Peyer's patch (tissue), 4 donors: ENCODE data around the gene SLC26A1. TPM values are rescaled to one million over a fixed set of nuclear protein-coding genes. Genes with fewer than 3 reads are reported as not detected.
"Not testable (repeated sequence)": the region's sequence is repeated elsewhere in the genome, so short reads cannot be mapped to it uniquely, and the experiment has no call there.

Experiments
- DNase-seq, 3 donors: peaks; one replicate each; pipeline ENCODE4 v3.0.0-alpha.2; 2017 to 2019
- H3K27ac ChIP-seq, 4 donors: fragments of 200-600 bp; sonication (generic); one replicate each; pipeline ENCODE4 v1.5.1; 2016 to 2019
- H3K27me3 ChIP-seq, 2 donors: fragments of 200-600 bp; sonication (generic); one replicate each; pipeline ENCODE4 v1.5.1; 2019
- H3K36me3 ChIP-seq, 3 donors: fragments of 200-600 bp; sonication (generic); one replicate each; pipeline ENCODE4 v1.5.1; 2016 to 2019
- H3K4me1 ChIP-seq, 4 donors: fragments of 200-600 bp; sonication (generic); one replicate each; pipeline ENCODE4 v1.5.1; 2016 to 2019
- H3K4me3 ChIP-seq, 4 donors: fragments of 200-600 bp; sonication (generic); 1 replicate in 3 of 4; 2 replicates in 1 of 4; pipeline ENCODE4 v1.5.1; 2016 to 2019; ENCODE audit warnings: mild to moderate bottlenecking in 1 of 4
- H3K9me3 ChIP-seq, 4 donors: fragments of 200-600 bp; sonication (generic); one replicate each; pipeline ENCODE4 v1.5.1; 2016 to 2019; ENCODE audit warnings: mild to moderate bottlenecking in 1 of 4
- POLR2A ChIP-seq, 2 donors: fragments of 450-650 bp; IDR thresholded peaks; one replicate each; pipeline ENCODE4 v1.5.1; 2017; ENCODE audit warnings: antibody characterized with exemption in 2 of 2, mild to moderate bottlenecking in 2 of 2, moderate library complexity in 2 of 2
- total RNA-seq, 4 donors: library from RNA; depleted of rRNA; stranded (reverse); fragments of >200 nt; gene quantifications; one replicate each; pipeline ENCODE4 v1.1.0, GENCODE V29; 2016
- TF ChIP-seq, protein P1 (sequence below), 6 experiments: fragments of 450-650 bp in 4 of 6; fragments of 200-600 bp in 2 of 6; sonication (generic) in 1 of 6; IDR thresholded peaks; one replicate each; pipeline ENCODE4 v1.5.1; 2017 to 2019; ENCODE audit warnings: antibody characterized with exemption in 6 of 6, mild to moderate bottlenecking in 3 of 6, moderate library complexity in 1 of 6

Gene SLC26A1
- total RNA-seq, 4 donors from 2014 or later: 0.83 to 35.7 (median 24.3) TPM

DNA sequence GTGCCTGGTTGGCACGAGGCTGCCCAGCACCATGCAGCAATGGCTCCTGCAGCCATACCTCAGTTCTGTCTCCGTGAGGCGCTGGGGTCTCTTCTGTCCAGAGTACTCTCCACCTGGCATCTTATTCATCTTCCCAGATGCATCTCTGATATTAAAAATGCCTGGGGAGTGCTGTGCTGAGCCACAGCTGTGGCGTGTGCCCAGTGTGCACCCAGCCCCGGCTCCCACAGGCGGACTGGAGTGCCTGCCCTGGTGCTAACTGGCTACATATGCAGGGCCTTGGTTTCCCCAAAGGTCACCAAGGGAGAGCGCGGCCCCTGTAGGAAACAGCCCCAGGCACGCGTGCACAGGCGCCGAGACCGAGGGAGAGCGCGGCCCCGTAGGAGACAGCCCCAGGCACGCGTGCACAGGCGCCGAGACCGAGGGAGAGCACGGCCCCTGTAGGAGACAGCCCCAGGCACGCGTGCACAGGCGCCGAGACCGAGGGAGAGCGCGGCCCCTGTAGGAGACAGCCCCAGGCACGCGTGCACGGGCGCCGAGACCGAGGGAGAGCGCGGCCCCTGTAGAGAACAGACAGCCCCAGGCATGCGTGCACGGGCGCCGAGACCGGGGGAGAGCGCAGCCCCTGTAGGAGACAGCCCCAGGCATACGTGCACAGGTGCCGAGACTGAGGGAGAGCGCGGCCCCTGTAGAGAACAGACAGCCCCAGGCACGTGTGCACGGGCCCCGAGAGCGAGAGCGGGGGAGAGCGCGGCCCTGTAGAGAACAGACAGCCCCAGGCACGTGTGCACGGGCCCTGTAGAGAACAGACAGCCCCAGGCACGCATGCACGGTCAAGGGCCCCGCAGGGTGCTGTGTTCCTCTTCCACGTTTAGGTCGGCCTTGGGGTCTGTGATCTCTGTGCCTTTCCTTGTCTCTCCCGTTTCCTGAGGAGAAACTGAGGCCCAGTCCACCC is 46.4 kb downstream of the SLC26A1 start:
- Histone ChIP-seq H3K4me1 (no peaks in the 10 kb centered on the region), H3K9me3 (no peaks in the 10 kb centered on the region), H3K4me3 (no peak overlapping the region), H3K36me3 (no peaks in the 10 kb centered on the region), H3K27me3 (no peaks in the 10 kb centered on the region), H3K27ac (no peak overlapping the region)
- no peak for TF ChIP-seq POLR2A (IDR thresholded peaks at IDR 0.05)
- TF ChIP-seq, protein P1, sequence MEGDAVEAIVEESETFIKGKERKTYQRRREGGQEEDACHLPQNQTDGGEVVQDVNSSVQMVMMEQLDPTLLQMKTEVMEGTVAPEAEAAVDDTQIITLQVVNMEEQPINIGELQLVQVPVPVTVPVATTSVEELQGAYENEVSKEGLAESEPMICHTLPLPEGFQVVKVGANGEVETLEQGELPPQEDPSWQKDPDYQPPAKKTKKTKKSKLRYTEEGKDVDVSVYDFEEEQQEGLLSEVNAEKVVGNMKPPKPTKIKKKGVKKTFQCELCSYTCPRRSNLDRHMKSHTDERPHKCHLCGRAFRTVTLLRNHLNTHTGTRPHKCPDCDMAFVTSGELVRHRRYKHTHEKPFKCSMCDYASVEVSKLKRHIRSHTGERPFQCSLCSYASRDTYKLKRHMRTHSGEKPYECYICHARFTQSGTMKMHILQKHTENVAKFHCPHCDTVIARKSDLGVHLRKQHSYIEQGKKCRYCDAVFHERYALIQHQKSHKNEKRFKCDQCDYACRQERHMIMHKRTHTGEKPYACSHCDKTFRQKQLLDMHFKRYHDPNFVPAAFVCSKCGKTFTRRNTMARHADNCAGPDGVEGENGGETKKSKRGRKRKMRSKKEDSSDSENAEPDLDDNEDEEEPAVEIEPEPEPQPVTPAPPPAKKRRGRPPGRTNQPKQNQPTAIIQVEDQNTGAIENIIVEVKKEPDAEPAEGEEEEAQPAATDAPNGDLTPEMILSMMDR (IDR thresholded peaks at IDR 0.05): no peak
- peak in 1 of 3 donors; percentile 31 for DNase-seq

DNA sequence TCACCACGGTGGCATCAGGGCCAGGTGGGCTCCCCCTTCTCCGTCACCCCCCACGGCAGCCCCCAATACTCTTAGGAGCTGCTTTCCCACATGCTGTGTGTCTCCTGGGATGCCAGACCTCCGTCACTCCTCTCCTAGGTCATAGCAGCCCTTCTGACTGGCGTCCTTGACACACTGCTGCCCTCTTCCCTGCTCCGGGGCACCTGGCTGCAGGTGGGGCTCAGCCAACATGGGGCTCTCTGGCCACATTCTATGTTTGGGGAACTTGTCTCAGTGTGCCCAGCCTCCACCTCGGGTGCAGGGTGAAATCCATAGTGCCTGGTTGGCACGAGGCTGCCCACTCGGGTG is 47.1 kb downstream of the SLC26A1 start:
- Histone ChIP-seq H3K9me3 (no peaks in the 10 kb centered on the region), H3K4me3 (no peak overlapping the region), H3K27me3 (no peaks in the 10 kb centered on the region), H3K27ac (no peak overlapping the region), H3K4me1 (no peaks in the 10 kb centered on the region), H3K36me3 (no peaks in the 10 kb centered on the region)
- peak in 1 of 3 donors; percentile 20 for DNase-seq
- TF ChIP-seq, protein P1 (IDR thresholded peaks at IDR 0.05): no peak
- TF ChIP-seq POLR2A (IDR thresholded peaks at IDR 0.05): no peak

DNA sequence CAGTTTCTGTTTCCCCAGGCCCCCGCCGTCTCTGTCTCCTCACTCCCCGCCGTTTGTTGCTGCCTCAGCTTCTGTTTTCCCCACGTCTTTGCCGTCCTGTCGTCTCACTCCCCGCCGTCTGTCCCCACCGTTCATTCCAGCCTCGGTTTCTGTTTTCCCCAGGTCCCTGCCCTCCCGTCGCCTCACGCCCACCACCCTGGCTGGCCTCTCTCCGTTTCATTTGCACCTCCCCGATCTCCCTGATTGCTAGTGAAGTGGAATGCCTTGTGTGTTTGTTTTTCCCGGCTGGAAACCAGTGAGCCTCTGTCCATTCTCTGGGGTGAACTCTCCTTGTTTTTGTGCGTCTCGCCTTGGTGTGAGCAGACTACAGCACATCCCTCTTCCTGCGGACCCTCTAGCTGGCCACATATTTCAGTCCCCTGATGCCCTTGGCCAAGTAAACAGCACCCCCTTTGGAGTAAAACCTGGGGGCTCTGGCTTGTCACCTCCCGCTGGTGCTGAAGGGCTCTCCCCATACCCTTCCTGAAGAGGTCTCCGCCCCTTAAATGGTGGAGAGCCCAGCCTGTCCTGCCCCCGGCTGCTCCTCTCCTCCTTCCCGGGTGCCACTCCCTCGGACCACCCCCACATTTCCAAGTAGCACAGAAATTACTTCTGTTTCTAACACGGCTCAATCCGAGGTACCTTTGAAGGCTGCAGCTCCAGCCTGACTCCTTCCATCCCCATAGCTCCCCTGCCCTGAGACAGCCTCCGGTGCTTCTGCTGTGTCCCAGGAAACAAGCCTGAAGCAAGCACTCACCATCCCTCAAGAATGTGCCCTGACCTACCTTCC is 47.7 kb downstream of the SLC26A1 start:
- TF ChIP-seq, protein P1 (IDR thresholded peaks at IDR 0.05): no peak
- Histone ChIP-seq H3K27me3 (no peaks in the 10 kb centered on the region), H3K36me3 (no peaks in the 10 kb centered on the region), H3K27ac (no peak overlapping the region), H3K4me1 (no peaks in the 10 kb centered on the region), H3K9me3 (no peaks in the 10 kb centered on the region), H3K4me3 (no peak overlapping the region)
- peak in 1 of 3 donors; percentile 19 for DNase-seq

DNA sequence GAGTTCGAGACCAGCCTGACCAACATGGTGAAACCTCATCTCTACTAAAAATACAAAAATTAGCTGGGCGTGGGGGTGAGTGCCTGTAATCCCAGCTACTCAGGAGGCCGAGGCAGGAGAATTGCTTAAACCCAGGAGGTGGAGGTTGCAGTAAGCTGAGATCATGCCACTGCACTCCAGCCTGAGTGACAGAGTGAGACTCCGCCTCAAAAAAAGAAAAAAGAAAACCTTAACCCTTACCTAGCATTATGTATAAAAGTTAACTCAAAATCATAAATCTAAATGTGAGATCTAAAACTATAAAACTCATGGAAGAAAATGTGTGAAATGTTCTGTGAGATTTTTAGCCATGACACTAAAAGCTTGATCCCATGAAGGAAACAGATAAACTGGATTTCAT is 53.7 kb downstream of the SLC26A1 start:
- H3K27ac ChIP-seq, H3K9me3 ChIP-seq, H3K4me1 ChIP-seq, H3K4me3 ChIP-seq, H3K36me3 ChIP-seq, DNase-seq, H3K27me3 ChIP-seq: not testable (repeated sequence)

Other genes starting within 250 kb of the SLC26A1 start
- under 1 TPM in 2 of 4 donors, not detected in 2; 0.35 to 0.67 TPM for gene CPLX1, start 167.3 kb downstream of the SLC26A1 start, total RNA-seq
- gene GAK, start 61.1 kb downstream of the SLC26A1 start, total RNA-seq: 100 to 1,000 TPM; 248 to 362 (median 351) TPM
- 100 to 1,000 TPM in 1 of 4 donors, 10 to 100 TPM in 3; 46.1 to 111 (median 56.6) TPM for gene TMEM175, start 60.9 kb downstream of the SLC26A1 start, total RNA-seq
- gene DGKQ, start 19.8 kb downstream of the SLC26A1 start, total RNA-seq: 100 to 1,000 TPM in 2 of 4 donors, 10 to 100 TPM in 2; 32.2 to 119 (median 101) TPM
- 100 to 1,000 TPM in 1 of 4 donors, 10 to 100 TPM in 3; 40.4 to 114 (median 71.4) TPM for gene IDUA, start 6.4 kb downstream of the SLC26A1 start, total RNA-seq
- gene FGFRL1, start 18.2 kb upstream of the SLC26A1 start, total RNA-seq: 10 to 100 TPM; 10.3 to 29.7 (median 26.8) TPM
- 1 to 10 TPM in 3 of 4 donors, not detected in 1; 4.5 to 6.6 (median 5.4) TPM for gene RNF212, start 120.2 kb upstream of the SLC26A1 start, total RNA-seq
- 100 to 1,000 TPM in 3 of 4 donors, 10 to 100 TPM in 1; 64.3 to 519 (median 165) TPM for gene SPON2, start 179.2 kb upstream of the SLC26A1 start, total RNA-seq